ENCODE data around the gene CYP11A1.

CYP11A1 gene

DNA sequence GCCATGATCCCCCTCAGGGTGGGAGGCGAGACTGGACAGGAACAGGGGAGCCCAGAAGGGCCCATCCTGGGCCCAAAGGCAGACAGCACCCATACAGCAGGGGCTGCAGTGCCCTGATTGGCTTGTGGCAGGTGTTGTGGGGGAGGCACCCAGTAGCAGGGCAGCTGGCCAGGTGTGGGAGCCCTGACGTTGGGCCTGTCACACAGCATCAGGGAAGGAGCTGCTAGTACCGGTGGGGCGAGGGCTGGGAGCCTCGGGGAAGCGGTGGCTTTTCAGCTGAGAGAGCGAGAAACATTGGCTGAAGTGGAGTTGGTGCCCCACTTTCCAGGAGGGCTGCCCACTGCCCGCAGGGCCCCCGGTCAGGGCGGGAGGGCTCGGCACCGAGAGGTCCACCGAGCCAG, 19.7 kb upstream of the CYP11A1 start:
- TF ChIP-seq, protein P1, sequence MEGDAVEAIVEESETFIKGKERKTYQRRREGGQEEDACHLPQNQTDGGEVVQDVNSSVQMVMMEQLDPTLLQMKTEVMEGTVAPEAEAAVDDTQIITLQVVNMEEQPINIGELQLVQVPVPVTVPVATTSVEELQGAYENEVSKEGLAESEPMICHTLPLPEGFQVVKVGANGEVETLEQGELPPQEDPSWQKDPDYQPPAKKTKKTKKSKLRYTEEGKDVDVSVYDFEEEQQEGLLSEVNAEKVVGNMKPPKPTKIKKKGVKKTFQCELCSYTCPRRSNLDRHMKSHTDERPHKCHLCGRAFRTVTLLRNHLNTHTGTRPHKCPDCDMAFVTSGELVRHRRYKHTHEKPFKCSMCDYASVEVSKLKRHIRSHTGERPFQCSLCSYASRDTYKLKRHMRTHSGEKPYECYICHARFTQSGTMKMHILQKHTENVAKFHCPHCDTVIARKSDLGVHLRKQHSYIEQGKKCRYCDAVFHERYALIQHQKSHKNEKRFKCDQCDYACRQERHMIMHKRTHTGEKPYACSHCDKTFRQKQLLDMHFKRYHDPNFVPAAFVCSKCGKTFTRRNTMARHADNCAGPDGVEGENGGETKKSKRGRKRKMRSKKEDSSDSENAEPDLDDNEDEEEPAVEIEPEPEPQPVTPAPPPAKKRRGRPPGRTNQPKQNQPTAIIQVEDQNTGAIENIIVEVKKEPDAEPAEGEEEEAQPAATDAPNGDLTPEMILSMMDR (IDR thresholded peaks at IDR 0.05; ENCODE audit: insufficient read depth, low read length), result no peak
- TF ChIP-seq, protein P2, sequence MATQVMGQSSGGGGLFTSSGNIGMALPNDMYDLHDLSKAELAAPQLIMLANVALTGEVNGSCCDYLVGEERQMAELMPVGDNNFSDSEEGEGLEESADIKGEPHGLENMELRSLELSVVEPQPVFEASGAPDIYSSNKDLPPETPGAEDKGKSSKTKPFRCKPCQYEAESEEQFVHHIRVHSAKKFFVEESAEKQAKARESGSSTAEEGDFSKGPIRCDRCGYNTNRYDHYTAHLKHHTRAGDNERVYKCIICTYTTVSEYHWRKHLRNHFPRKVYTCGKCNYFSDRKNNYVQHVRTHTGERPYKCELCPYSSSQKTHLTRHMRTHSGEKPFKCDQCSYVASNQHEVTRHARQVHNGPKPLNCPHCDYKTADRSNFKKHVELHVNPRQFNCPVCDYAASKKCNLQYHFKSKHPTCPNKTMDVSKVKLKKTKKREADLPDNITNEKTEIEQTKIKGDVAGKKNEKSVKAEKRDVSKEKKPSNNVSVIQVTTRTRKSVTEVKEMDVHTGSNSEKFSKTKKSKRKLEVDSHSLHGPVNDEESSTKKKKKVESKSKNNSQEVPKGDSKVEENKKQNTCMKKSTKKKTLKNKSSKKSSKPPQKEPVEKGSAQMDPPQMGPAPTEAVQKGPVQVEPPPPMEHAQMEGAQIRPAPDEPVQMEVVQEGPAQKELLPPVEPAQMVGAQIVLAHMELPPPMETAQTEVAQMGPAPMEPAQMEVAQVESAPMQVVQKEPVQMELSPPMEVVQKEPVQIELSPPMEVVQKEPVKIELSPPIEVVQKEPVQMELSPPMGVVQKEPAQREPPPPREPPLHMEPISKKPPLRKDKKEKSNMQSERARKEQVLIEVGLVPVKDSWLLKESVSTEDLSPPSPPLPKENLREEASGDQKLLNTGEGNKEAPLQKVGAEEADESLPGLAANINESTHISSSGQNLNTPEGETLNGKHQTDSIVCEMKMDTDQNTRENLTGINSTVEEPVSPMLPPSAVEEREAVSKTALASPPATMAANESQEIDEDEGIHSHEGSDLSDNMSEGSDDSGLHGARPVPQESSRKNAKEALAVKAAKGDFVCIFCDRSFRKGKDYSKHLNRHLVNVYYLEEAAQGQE (IDR thresholded peaks at IDR 0.05; ENCODE audit: insufficient replicate concordance, low read depth), result no peak
- no peak for TF ChIP-seq GABPA (IDR thresholded peaks at IDR 0.05; ENCODE audit: low read depth)
- no peak for TF ChIP-seq SPI1 (IDR thresholded peaks at IDR 0.05; ENCODE audit: borderline replicate concordance, low read depth)
- TF ChIP-seq POLR2AphosphoS5 (IDR thresholded peaks at IDR 0.05; ENCODE audit: low read depth), result no peak
- H3K4me3 ChIP-seq (replicated peaks; ENCODE audit: insufficient read depth, low read length), result no peak overlapping the region
- no peaks in the 10 kb centered on the region for H3K27me3 ChIP-seq (ENCODE audit: insufficient read depth, poor library complexity, severe bottlenecking)

DNA sequence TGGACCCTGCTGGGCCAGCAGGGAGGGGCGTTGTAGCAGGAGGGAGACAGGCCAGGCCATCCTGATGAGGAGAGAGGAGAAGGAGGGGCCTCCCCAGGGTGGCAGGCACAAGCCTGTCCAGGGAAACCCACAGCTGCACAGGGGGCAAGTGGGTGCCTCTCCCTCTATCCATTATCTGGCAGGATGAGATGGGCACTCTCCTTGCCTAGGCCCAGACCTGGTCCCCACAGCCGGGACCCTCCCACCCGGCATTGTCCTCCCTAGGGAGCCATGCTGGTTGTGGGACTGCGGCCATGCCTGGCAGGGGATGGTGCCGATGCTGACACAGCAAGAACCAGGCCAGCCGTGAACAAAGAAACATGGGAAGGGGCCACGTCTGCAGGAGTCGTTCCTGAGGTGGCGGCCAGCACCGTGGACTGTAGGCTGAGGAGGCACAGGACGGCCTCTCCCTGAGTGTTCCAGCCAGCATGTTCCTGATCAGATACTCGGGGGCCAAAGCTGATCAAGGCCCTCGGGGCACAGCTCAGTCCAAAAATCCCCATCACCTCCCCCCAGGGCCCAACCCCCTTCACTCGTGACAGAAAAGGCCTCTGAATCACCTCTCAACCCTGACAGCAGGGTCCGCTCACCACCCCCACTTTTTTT, 19.2 kb upstream of the CYP11A1 start:
- TF ChIP-seq, protein P1 (IDR thresholded peaks at IDR 0.05; ENCODE audit: insufficient read depth, low read length), result no peak
- no peak for TF ChIP-seq SPI1 (IDR thresholded peaks at IDR 0.05; ENCODE audit: borderline replicate concordance, low read depth)
- TF ChIP-seq, protein P2 (IDR thresholded peaks at IDR 0.05; ENCODE audit: insufficient replicate concordance, low read depth), result no peak
- no peak overlapping the region for H3K27ac ChIP-seq (replicated peaks)
- H3K4me3 ChIP-seq (replicated peaks; ENCODE audit: insufficient read depth, low read length), result no peak overlapping the region
- no peaks in the 10 kb centered on the region for H3K27me3 ChIP-seq (ENCODE audit: insufficient read depth, poor library complexity, severe bottlenecking)
- no peak for DNase-seq (ENCODE audit: low read depth in 1 of 2, low spot score in 1 of 2)

More for the DNA sequence above, 19.7 kb upstream of the CYP11A1 start:
- no peak overlapping the region for H3K27ac ChIP-seq (replicated peaks)
- no peak for DNase-seq (ENCODE audit: low read depth in 1 of 2, low spot score in 1 of 2)

GRCh38 chr15:74385733-74386132, 18.3 kb upstream of the CYP11A1 start:
- TF ChIP-seq GABPA (IDR thresholded peaks at IDR 0.05; ENCODE audit: low read depth), result no peak
- TF ChIP-seq POLR2AphosphoS5 (IDR thresholded peaks at IDR 0.05; ENCODE audit: low read depth), result no peak
- TF ChIP-seq, protein P1 (IDR thresholded peaks at IDR 0.05; ENCODE audit: insufficient read depth, low read length), result no peak
- TF ChIP-seq SPI1 (IDR thresholded peaks at IDR 0.05; ENCODE audit: borderline replicate concordance, low read depth), result no peak
- TF ChIP-seq, protein P2 (IDR thresholded peaks at IDR 0.05; ENCODE audit: insufficient replicate concordance, low read depth), result no peak
- H3K27me3 ChIP-seq (ENCODE audit: insufficient read depth, poor library complexity, severe bottlenecking), result no peaks in the 10 kb centered on the region
- no peak overlapping the region for H3K27ac ChIP-seq (replicated peaks)
- H3K4me3 ChIP-seq (replicated peaks; ENCODE audit: insufficient read depth, low read length), result no peak overlapping the region
- no peak for DNase-seq (ENCODE audit: low read depth in 1 of 2, low spot score in 1 of 2)

Measured in HL-60 (cell line).